HepG2 (cell line): ENCODE results near the gene GLCE. TPM values are rescaled to one million over a fixed set of nuclear protein-coding genes. Genes with fewer than 3 reads are reported as not detected.
A peak's percentile ranks its signal among the peaks of the same experiment; 100 is the strongest.

Experiments
- BATF2 ChIP-seq: sonication (generic); formaldehyde crosslinking; IDR thresholded peaks from 2 replicates; pipeline ENCODE4 v1.8.0; 2022; ENCODE audit warnings: mild to moderate bottlenecking, missing genetic modification reagents, moderate library complexity
- CBX5 ChIP-seq: sonication (generic); formaldehyde crosslinking; IDR thresholded peaks from 2 replicates; pipeline ENCODE4 v1.4.0; 2020; ENCODE audit warnings: missing genetic modification reagents, borderline replicate concordance
- CEBPB ChIP-seq: IDR thresholded peaks from 2 replicates; pipeline ENCODE4 v1.6.1; 2011; ENCODE audit warnings: low read depth, low read length, improper control_type of control experiment, borderline replicate concordance
- HDAC1 ChIP-seq: sonication (generic); formaldehyde crosslinking; IDR thresholded peaks from 2 replicates; pipeline ENCODE4 v1.5.1; 2020; ENCODE audit warnings: mild to moderate bottlenecking, missing genetic modification reagents
- HOXA3 ChIP-seq: sonication (generic); formaldehyde crosslinking; IDR thresholded peaks from 2 replicates; pipeline ENCODE4 v1.5.0; 2020; ENCODE audit warnings: missing genetic modification reagents
- NFE2 ChIP-seq: sonication (generic); formaldehyde crosslinking; IDR thresholded peaks from 2 replicates; pipeline ENCODE4 v1.4.0; 2020; ENCODE audit warnings: missing genetic modification reagents
- NFIB ChIP-seq: sonication (generic); formaldehyde crosslinking; IDR thresholded peaks from 2 replicates; pipeline ENCODE4 v1.9.0; 2021; ENCODE audit warnings: missing genetic modification reagents, mild to moderate bottlenecking, borderline replicate concordance
- RBFOX2 ChIP-seq: fragments of 200-400 bp; formaldehyde crosslinking; IDR thresholded peaks from 2 replicates; pipeline ENCODE4 v1.6.1; 2017; ENCODE audit warnings: low read depth, mild to moderate bottlenecking, low read length
- SNAPC5 ChIP-seq: sonication (generic); formaldehyde crosslinking; IDR thresholded peaks from 2 replicates; pipeline ENCODE4 v1.8.1; 2023; ENCODE audit warnings: mild to moderate bottlenecking, missing genetic modification reagents, borderline replicate concordance
- SOX6 ChIP-seq, 2 experiments: fragments of 450-650 bp in 1 of 2; sonication (generic) in 1 of 2; formaldehyde crosslinking in 1 of 2; IDR thresholded peaks; 2 replicates each; pipeline versions ENCODE4 v1.4.0 to v1.6.1; 2017 to 2020; ENCODE audit warnings: antibody characterized with exemption in 1 of 2, mild to moderate bottlenecking in 1 of 2, missing genetic modification reagents in 1 of 2
- THRA ChIP-seq: sonication (generic); formaldehyde crosslinking; IDR thresholded peaks from 2 replicates; pipeline ENCODE4 v1.4.0; 2020; ENCODE audit warnings: missing genetic modification reagents, borderline replicate concordance
- YEATS2 ChIP-seq: sonication (generic); formaldehyde crosslinking; IDR thresholded peaks from 2 replicates; pipeline ENCODE4 v1.4.0; 2020; ENCODE audit warnings: missing genetic modification reagents, borderline replicate concordance
- ZBTB14 ChIP-seq: sonication (generic); formaldehyde crosslinking; IDR thresholded peaks from 2 replicates; pipeline ENCODE4 v1.4.0; 2020; ENCODE audit warnings: missing genetic modification reagents
- ZNF101 ChIP-seq: sonication (generic); formaldehyde crosslinking; IDR thresholded peaks from 2 replicates; pipeline ENCODE4 v1.4.0; 2020; ENCODE audit warnings: mild to moderate bottlenecking, low read depth, missing genetic modification reagents, borderline replicate concordance
- ZNF432 ChIP-seq: sonication (generic); formaldehyde crosslinking; IDR thresholded peaks from 2 replicates; pipeline ENCODE4 v1.5.0; 2020; ENCODE audit warnings: missing genetic modification reagents, mild to moderate bottlenecking, borderline replicate concordance
- ZNF646 ChIP-seq: sonication (generic); formaldehyde crosslinking; IDR thresholded peaks from 2 replicates; pipeline ENCODE4 v1.9.0; 2021; ENCODE audit warnings: mild to moderate bottlenecking, missing genetic modification reagents
- ZNF850 ChIP-seq: sonication (generic); formaldehyde crosslinking; conservative IDR thresholded peaks from 2 replicates; pipeline ENCODE4 v1.9.0; 2021; ENCODE audit warnings: mild to moderate bottlenecking, missing genetic modification reagents
- polyA plus RNA-seq, 8 experiments: library from polyadenylated mRNA; depleted of rRNA in 3 of 8; stranded (reverse) in 7 of 8; unstranded in 1 of 8; fragments of >200 nt; fragmentation: Illumina TruSeq in 4 of 8; extraction: Trizol in 4 of 8; gene quantifications; 2 replicates each; pipeline versions ENCODE4 v1.2.1 to v1.2.3, GENCODE V29; 2011 to 2016; ENCODE audit warnings: low read depth in 4 of 8, missing spikeins in 1 of 8, mixed read lengths in 1 of 8; ENCODE audit not compliant: insufficient read depth in 1 of 8
- total RNA-seq, 5 experiments: library from RNA; depleted of rRNA; stranded (reverse); fragments of >200 nt; fragmentation: Illumina TruSeq; extraction: Trizol; gene quantifications; 2 replicates each; pipeline ENCODE4 v1.2.3, GENCODE V29; 2016; ENCODE audit warnings: low read depth in 1 of 5

GLCE gene
- total and polyA plus RNA-seq, 2 of the 13 experiments (the other 11 are each of a cell fraction or from before 2014, with no cell fraction given): 12.9 to 23.4 TPM

- no peak for TF ChIP-seq SOX6 (IDR thresholded peaks at IDR 0.05)
- TF ChIP-seq SOX6 (CRISPR knock-in tag; IDR thresholded peaks at IDR 0.05): peak; percentile 32; the same call in 1 of the 2 replicates
- TF ChIP-seq ZNF646 (CRISPR knock-in tag): no peak
- TF ChIP-seq ZNF101 (CRISPR knock-in tag): no peak
- no peak for TF ChIP-seq THRA
- TF ChIP-seq BATF2 (CRISPR knock-in tag): no peak
- peak; percentile 57; the same call in 1 of the 2 replicates for TF ChIP-seq ZBTB14 (CRISPR knock-in tag)
- peak; percentile 82 for TF ChIP-seq YEATS2 (CRISPR knock-in tag)
- no peak for TF ChIP-seq SNAPC5
- TF ChIP-seq CEBPB: no peak
- TF ChIP-seq ZNF432: no peak
- peak; percentile 33; the same call in 1 of the 2 replicates for TF ChIP-seq HOXA3
- peak; percentile 91 for TF ChIP-seq RBFOX2
- no peak for TF ChIP-seq NFE2 (CRISPR knock-in tag)
- TF ChIP-seq HDAC1 (CRISPR knock-in tag): peak; percentile 93
- no peak for TF ChIP-seq CBX5 (CRISPR knock-in tag)
- 0 out of 2 replicates have a peak, but pooled peaks have one; percentile 60 for TF ChIP-seq ZNF850 (CRISPR knock-in tag)
- TF ChIP-seq NFIB (CRISPR knock-in tag): no peak
Observed at GRCh38 chr15:69160141-69160993, at the start of gene GLCE (continued).
